ENCODE results near the gene ARID5B.
A peak's percentile ranks its signal among the peaks of the same experiment; 100 is the strongest.

The ARID5B gene

GRCh38 chr10:62057850-62058249, 156.4 kb downstream of the ARID5B start:
- DNase-seq = no peak

GRCh38 chr10:62058476-62058875, 157.0 kb downstream of the ARID5B start:
- no peak for DNase-seq

GRCh38 chr10:62058896-62059216, 157.4 kb downstream of the ARID5B start:
- DNase-seq = no peak

GRCh38 chr10:62059217-62059920, 157.9 kb downstream of the ARID5B start:
- no peak for DNase-seq

- DNase-seq = no peak
Measured at GRCh38 chr10:62062028-62062427, 160.5 kb downstream of the ARID5B start.

- no peak for DNase-seq
Measured at GRCh38 chr10:62062752-62063512, 161.4 kb downstream of the ARID5B start.

- no peak for DNase-seq
Measured at GRCh38 chr10:62063795-62064472, 162.4 kb downstream of the ARID5B start.

GRCh38 chr10:62067560-62067959, 166.1 kb downstream of the ARID5B start:
- DNase-seq = no peak

GRCh38 chr10:62068464-62068863, 167.0 kb downstream of the ARID5B start:
- no peak for DNase-seq

- no peak for DNase-seq
Measured at GRCh38 chr10:62069452-62070178, 168.1 kb downstream of the ARID5B start.

- DNase-seq = peak; percentile 31
Measured at GRCh38 chr10:62071846-62072281, 170.4 kb downstream of the ARID5B start.

- DNase-seq = no peak
Measured at GRCh38 chr10:62072901-62073300, 171.4 kb downstream of the ARID5B start.

GRCh38 chr10:62073429-62073828, 171.9 kb downstream of the ARID5B start:
- no peak for DNase-seq

GRCh38 chr10:62075414-62075813, 173.9 kb downstream of the ARID5B start:
- DNase-seq = no peak

GRCh38 chr10:62075912-62076311, 174.4 kb downstream of the ARID5B start:
- DNase-seq = no peak

GRCh38 chr10:62076891-62077290, 175.4 kb downstream of the ARID5B start:
- DNase-seq = no peak

GRCh38 chr10:62077330-62078015, 176.0 kb downstream of the ARID5B start:
- DNase-seq = no peak

- no peak for DNase-seq
Measured at GRCh38 chr10:62079885-62080559, 178.5 kb downstream of the ARID5B start.

- DNase-seq = no peak
Measured at GRCh38 chr10:62080905-62081304, 179.4 kb downstream of the ARID5B start.

- DNase-seq = no peak
Measured at GRCh38 chr10:62081341-62082270, 180.1 kb downstream of the ARID5B start.

- no peak for DNase-seq
Measured at GRCh38 chr10:62082271-62082656, 180.8 kb downstream of the ARID5B start.
